Choroid plexus epithelial cell (primary cell): ENCODE results near the gene PCDHB3.
A peak's percentile ranks its signal among the peaks of the same experiment; 100 is the strongest.
"Not testable (repeated sequence)": the region's sequence is repeated elsewhere in the genome, so short reads cannot be mapped to it uniquely, and the experiment has no call there.

Source experiments
- DNase-seq: peaks from one replicate; pipeline ENCODE4 v3.0.0-alpha.2; 2010; ENCODE audit warnings: low read depth
- H3K4me3 ChIP-seq: 2 replicates; pipeline ENCODE4 v1.5.1; 2011; ENCODE audit warnings: low read depth, mild to moderate bottlenecking, control low read depth, low read length, moderate library complexity
- TF ChIP-seq, protein P1 (sequence below): conservative IDR thresholded peaks from 2 replicates; pipeline ENCODE4 v1.5.1; 2011; ENCODE audit warnings: low read depth, mild to moderate bottlenecking, control low read depth, inconsistent platforms, low read length, moderate library complexity

The PCDHB3 gene

DNA sequence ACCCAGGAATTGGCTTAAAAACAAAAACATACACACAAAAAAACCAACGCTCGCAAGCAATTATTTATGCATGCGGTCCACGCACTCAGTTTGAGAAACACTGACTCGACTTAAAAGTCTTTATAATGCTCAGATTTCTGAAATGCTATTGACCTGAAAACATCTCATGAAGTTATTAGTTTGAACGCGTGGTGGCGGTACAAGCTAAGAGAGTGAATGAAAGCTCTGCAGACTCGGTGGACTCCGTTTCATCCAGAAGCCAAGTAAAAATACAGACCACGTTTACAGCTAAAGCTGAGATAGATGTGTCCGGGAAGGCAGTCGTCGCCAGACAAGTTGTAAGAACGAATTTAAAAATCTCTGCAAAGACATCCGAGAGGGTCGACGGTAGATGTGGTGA is 49.5 kb downstream of the PCDHB3 start, which contains the start of gene PCDHB6:
TSS of gene PCDHB6 (plus strand) at position 246 of the 400 bp plus-strand sequence. CDS start 201 bp downstream, outside the sequence.
- TF ChIP-seq, protein P1, sequence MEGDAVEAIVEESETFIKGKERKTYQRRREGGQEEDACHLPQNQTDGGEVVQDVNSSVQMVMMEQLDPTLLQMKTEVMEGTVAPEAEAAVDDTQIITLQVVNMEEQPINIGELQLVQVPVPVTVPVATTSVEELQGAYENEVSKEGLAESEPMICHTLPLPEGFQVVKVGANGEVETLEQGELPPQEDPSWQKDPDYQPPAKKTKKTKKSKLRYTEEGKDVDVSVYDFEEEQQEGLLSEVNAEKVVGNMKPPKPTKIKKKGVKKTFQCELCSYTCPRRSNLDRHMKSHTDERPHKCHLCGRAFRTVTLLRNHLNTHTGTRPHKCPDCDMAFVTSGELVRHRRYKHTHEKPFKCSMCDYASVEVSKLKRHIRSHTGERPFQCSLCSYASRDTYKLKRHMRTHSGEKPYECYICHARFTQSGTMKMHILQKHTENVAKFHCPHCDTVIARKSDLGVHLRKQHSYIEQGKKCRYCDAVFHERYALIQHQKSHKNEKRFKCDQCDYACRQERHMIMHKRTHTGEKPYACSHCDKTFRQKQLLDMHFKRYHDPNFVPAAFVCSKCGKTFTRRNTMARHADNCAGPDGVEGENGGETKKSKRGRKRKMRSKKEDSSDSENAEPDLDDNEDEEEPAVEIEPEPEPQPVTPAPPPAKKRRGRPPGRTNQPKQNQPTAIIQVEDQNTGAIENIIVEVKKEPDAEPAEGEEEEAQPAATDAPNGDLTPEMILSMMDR: no peak
- peak; percentile 2 for DNase-seq

DNA sequence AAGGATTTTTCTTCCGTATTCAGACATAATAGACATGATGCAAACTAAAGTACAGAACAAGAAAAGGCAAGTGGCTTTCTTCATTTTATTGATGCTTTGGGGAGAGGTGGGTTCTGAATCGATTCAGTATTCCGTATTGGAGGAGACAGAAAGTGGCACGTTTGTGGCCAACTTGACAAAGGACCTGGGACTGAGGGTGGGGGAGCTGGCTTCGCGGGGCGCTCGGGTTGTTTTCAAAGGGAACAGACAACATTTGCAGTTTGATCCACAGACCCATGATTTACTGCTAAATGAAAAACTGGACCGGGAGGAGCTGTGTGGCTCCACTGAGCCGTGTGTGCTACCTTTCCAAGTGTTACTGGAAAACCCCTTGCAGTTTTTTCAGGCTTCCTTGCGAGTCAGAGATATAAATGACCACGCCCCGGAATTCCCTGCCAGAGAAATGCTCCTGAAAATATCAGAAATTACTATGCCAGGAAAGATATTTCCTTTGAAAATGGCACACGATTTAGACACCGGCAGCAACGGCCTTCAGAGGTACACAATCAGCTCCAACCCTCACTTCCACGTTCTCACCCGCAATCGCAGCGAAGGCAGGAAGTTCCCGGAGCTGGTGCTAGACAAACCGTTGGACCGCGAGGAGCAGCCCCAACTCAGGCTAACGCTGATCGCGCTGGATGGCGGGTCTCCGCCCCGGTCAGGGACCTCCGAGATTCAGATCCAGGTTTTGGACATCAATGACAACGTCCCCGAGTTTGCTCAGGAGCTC is 50.1 kb downstream of the PCDHB3 start:
- DNase-seq: no peak
- TF ChIP-seq, protein P1: no peak
- no peak overlapping the region for H3K4me3 ChIP-seq

More for the DNA sequence above, 49.5 kb downstream of the PCDHB3 start, which contains the start of gene PCDHB6:
- no peak within 1 kb of the TSS for H3K4me3 ChIP-seq

DNA sequence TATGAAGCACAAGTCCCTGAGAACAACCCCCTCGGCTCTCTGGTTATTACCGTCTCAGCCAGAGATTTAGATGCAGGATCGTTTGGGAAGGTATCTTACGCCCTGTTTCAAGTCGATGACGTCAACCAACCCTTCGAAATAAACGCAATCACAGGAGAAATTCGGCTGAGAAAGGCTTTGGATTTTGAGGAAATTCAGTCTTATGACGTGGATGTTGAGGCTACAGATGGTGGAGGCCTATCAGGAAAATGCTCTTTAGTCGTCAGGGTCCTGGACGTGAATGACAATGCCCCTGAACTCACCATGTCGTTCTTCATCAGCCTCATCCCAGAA is 50.7 kb downstream of the PCDHB3 start:
- TF ChIP-seq, protein P1: no peak
- no peak overlapping the region for H3K4me3 ChIP-seq
- DNase-seq: no peak

DNA sequence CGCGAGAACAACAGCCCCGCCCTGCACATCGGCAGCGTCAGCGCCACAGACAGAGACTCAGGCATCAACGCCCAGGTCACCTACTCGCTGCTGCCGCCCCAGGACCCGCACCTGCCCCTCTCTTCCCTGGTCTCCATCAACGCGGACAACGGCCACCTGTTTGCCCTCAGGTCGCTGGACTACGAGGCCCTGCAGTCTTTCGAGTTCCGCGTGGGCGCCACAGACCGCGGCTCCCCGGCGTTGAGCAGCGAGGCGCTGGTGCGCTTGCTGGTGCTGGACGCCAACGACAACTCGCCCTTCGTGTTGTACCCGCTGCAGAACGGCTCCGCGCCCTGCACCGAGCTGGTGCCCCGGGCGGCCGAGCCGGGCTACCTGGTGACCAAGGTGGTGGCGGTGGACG is 51.4 kb downstream of the PCDHB3 start:
- DNase-seq, H3K4me3 ChIP-seq: not testable (repeated sequence)

GRCh38 chr5:141152096-141152495 is 51.8 kb downstream of the PCDHB3 start:
- not testable (repeated sequence) for DNase-seq, H3K4me3 ChIP-seq
